Esophagus squamous epithelium (tissue), 4 donors: ENCODE data around the gene DIPK1C.

ENCODE experiments used
- POLR2A ChIP-seq, 4 donors: fragments of 450-650 bp; IDR thresholded peaks; one replicate each; pipeline ENCODE4 v1.6.1; 2017; ENCODE audit warnings: antibody characterized with exemption in 4 of 4, mild to moderate bottlenecking in 4 of 4, moderate library complexity in 3 of 4
- TF ChIP-seq, protein P1 (sequence below), 6 experiments: fragments of 450-650 bp in 4 of 6; fragments of 200-600 bp in 2 of 6; sonication (generic) in 2 of 6; IDR thresholded peaks; one replicate each; pipeline ENCODE4 v1.5.1; 2016 to 2019; ENCODE audit warnings: antibody characterized with exemption in 6 of 6, mild to moderate bottlenecking in 4 of 6, moderate library complexity in 4 of 6

GRCh38 chr18:74445585-74445984 lies 11.5 kb downstream of the DIPK1C start:
- TF ChIP-seq, protein P1, sequence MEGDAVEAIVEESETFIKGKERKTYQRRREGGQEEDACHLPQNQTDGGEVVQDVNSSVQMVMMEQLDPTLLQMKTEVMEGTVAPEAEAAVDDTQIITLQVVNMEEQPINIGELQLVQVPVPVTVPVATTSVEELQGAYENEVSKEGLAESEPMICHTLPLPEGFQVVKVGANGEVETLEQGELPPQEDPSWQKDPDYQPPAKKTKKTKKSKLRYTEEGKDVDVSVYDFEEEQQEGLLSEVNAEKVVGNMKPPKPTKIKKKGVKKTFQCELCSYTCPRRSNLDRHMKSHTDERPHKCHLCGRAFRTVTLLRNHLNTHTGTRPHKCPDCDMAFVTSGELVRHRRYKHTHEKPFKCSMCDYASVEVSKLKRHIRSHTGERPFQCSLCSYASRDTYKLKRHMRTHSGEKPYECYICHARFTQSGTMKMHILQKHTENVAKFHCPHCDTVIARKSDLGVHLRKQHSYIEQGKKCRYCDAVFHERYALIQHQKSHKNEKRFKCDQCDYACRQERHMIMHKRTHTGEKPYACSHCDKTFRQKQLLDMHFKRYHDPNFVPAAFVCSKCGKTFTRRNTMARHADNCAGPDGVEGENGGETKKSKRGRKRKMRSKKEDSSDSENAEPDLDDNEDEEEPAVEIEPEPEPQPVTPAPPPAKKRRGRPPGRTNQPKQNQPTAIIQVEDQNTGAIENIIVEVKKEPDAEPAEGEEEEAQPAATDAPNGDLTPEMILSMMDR (IDR thresholded peaks at IDR 0.05), result no peak
- no peak for TF ChIP-seq POLR2A (IDR thresholded peaks at IDR 0.05)
